RWPE2 (cell line): Measurements from ENCODE around the gene SLC35E3.
"Not testable (repeated sequence)": the region's sequence is repeated elsewhere in the genome, so short reads cannot be mapped to it uniquely, and the experiment has no call there.

Experiments used
- ATAC-seq: fragments of 200-7000 bp; cut with Tn5 transposase; 3 replicates; pipeline ENCODE4 v1.9.1; 2021; ENCODE audit warnings: low read depth
- DNase-seq: peaks from one replicate; pipeline ENCODE4 v3.0.0-alpha.2; 2020; ENCODE audit warnings: low spot score
- H3K27ac ChIP-seq: fragments of 450-650 bp; 2 replicates; pipeline ENCODE4 v1.5.1; 2017; ENCODE audit warnings: mild to moderate bottlenecking; ENCODE audit not compliant: poor library complexity, severe bottlenecking
- H3K27me3 ChIP-seq: fragments of 250-450 bp; sonication (Bioruptor Pico); 2 replicates; pipeline ENCODE4 v1.5.1; 2021; ENCODE audit warnings: mild to moderate bottlenecking, moderate library complexity; ENCODE audit not compliant: insufficient read depth, poor library complexity, severe bottlenecking
- H3K36me3 ChIP-seq: fragments of 250-450 bp; sonication (Bioruptor Pico); 2 replicates; pipeline ENCODE4 v1.5.1; 2020; ENCODE audit warnings: low read depth, mild to moderate bottlenecking, moderate library complexity
- H3K4me1 ChIP-seq: fragments of 250-450 bp; sonication (Bioruptor Pico); 2 replicates; pipeline ENCODE4 v1.5.1; 2021; ENCODE audit warnings: mild to moderate bottlenecking, moderate library complexity; ENCODE audit not compliant: insufficient read depth, poor library complexity, severe bottlenecking
- H3K4me3 ChIP-seq: fragments of 250-450 bp; sonication (Bioruptor Pico); 2 replicates; pipeline ENCODE4 v1.5.1; 2021; ENCODE audit warnings: mild to moderate bottlenecking, moderate library complexity; ENCODE audit not compliant: severe bottlenecking
- H3K9me3 ChIP-seq: fragments of 250-450 bp; sonication (Bioruptor Pico); 2 replicates; pipeline ENCODE4 v1.5.1; 2021; ENCODE audit warnings: mild to moderate bottlenecking, moderate library complexity; ENCODE audit not compliant: severe bottlenecking
- CTCF ChIP-seq: fragments of 450-650 bp; IDR thresholded peaks from one replicate; pipeline ENCODE4 v1.5.1; 2017; ENCODE audit warnings: mild to moderate bottlenecking, moderate library complexity; ENCODE audit not compliant: poor library complexity, severe bottlenecking

The SLC35E3 gene

GRCh38 chr12:68808388-68809189 lies 62.6 kb downstream of the SLC35E3 start:
- H3K27me3 ChIP-seq, result no peaks in the 10 kb centered on the region
- peak; percentile 95 for DNase-seq
- peak overlapping the region; percentile 61 for H3K4me3 ChIP-seq
- peaks cover 20% of the 10 kb centered on the region for H3K4me1 ChIP-seq
- peak; percentile 81 for ATAC-seq
- TF ChIP-seq CTCF, result no peak
- H3K36me3 ChIP-seq, result peaks cover 48% of the 10 kb centered on the region
- H3K27ac ChIP-seq, result peak overlapping the region; percentile 91
- H3K9me3 ChIP-seq, result no peaks in the 10 kb centered on the region

GRCh38 chr12:68809190-68810026 lies 63.4 kb downstream of the SLC35E3 start:
- no peak; the same call in 2 of the 3 replicates for ATAC-seq
- Histone ChIP-seq H3K27ac (peak overlapping the region; percentile 91), H3K36me3 (peaks cover 56% of the 10 kb centered on the region), H3K9me3 (no peaks in the 10 kb centered on the region), H3K4me3 (peak overlapping the region; percentile 61), H3K4me1 (peaks cover 20% of the 10 kb centered on the region), H3K27me3 (no peaks in the 10 kb centered on the region)
- no peak for DNase-seq
- TF ChIP-seq CTCF, result no peak

- not testable (repeated sequence) for H3K27ac ChIP-seq, H3K27me3 ChIP-seq, DNase-seq, H3K4me3 ChIP-seq, H3K9me3 ChIP-seq, ATAC-seq
- H3K36me3 ChIP-seq, result peaks cover 62% of the 10 kb centered on the region
- H3K4me1 ChIP-seq, result peaks cover 20% of the 10 kb centered on the region
Measured at GRCh38 chr12:68810027-68810389, 64.0 kb downstream of the SLC35E3 start.

GRCh38 chr12:68811573-68811972 lies 65.6 kb downstream of the SLC35E3 start:
- Histone ChIP-seq H3K36me3 (peaks cover 78% of the 10 kb centered on the region), H3K4me1 (peaks cover 11% of the 10 kb centered on the region)
- not testable (repeated sequence) for ATAC-seq, DNase-seq, H3K9me3 ChIP-seq, H3K4me3 ChIP-seq, H3K27me3 ChIP-seq, H3K27ac ChIP-seq

- DNase-seq (no peak), ATAC-seq (no peak)
- H3K4me1 ChIP-seq, result peaks cover 6% of the 10 kb centered on the region
- no peak overlapping the region for H3K27ac ChIP-seq
- H3K36me3 ChIP-seq, result peaks cover 89% of the 10 kb centered on the region
- no peaks in the 10 kb centered on the region for H3K27me3 ChIP-seq
- no peak overlapping the region for H3K4me3 ChIP-seq
- no peaks in the 10 kb centered on the region for H3K9me3 ChIP-seq
- TF ChIP-seq CTCF, result no peak
Measured at GRCh38 chr12:68812553-68813241, 66.7 kb downstream of the SLC35E3 start.
